IMR-90 (cell line): Measurements from ENCODE around the gene ADM2. TPM values are rescaled to one million over a fixed set of nuclear protein-coding genes. Genes with fewer than 3 reads are reported as not detected.

Source experiments
- ATAC-seq: fragments of 200-7000 bp; cut with Tn5 transposase; 2 replicates; pipeline ENCODE4 v1.9.1; 2020; ENCODE audit warnings: low read depth, mild to moderate bottlenecking, moderate library complexity
- BruUV-seq: library from RNA; stranded (reverse); fragments of 400-500 nt; replicated peaks from 2 replicates; lab custom pipeline; 2021; lab: Mats Ljungman, UMichigan
- CTCF ChIA-PET: fragments of 300-600 bp; formaldehyde crosslinking; extraction: SDS; loops from one replicate; lab custom pipeline; 2021; ENCODE audit warnings: antibody characterized with exemption; lab: Yijun Ruan, JAX
- POLR2A ChIA-PET: fragments of 300-600 bp; sonication (Branson Sonifier 250); formaldehyde crosslinking; loops from one replicate; lab custom pipeline; 2022; ENCODE audit warnings: antibody characterized with exemption; ENCODE audit not compliant: unreplicated experiment; lab: Charles Lee
- DNase-seq: peaks from one replicate; pipeline ENCODE4 v3.0.0; 2013
- H2AFZ ChIP-seq: replicated peaks from 2 replicates; pipeline ENCODE3; 2013; ENCODE audit warnings: low read length, mild to moderate bottlenecking; ENCODE audit not compliant: poor library complexity
- H2AK5ac ChIP-seq: 2 replicates; pipeline ENCODE4 v1.6.1; 2013; ENCODE audit warnings: low read depth, low read length, inconsistent platforms
- H2AK9ac ChIP-seq: replicated peaks from 2 replicates; pipeline ENCODE3; 2013; ENCODE audit warnings: mild to moderate bottlenecking, low read depth, low read length, moderate library complexity; ENCODE audit not compliant: poor library complexity
- H2BK120ac ChIP-seq: 2 replicates; pipeline ENCODE4 v1.6.1; 2013; ENCODE audit warnings: low read depth, low read length, inconsistent platforms
- H2BK15ac ChIP-seq: 3 replicates; pipeline ENCODE4 v1.6.1; 2013; ENCODE audit warnings: low read depth, low read length, inconsistent platforms
- H2BK20ac ChIP-seq: 2 replicates; pipeline ENCODE4 v1.6.1; 2013; ENCODE audit warnings: low read depth, mild to moderate bottlenecking, inconsistent platforms, low read length, moderate library complexity
- H2BK5ac ChIP-seq: 2 replicates; pipeline ENCODE4 v1.6.1; 2013; ENCODE audit warnings: mild to moderate bottlenecking, low read depth, low read length, inconsistent platforms; ENCODE audit not compliant: poor library complexity, severe bottlenecking
- H3K14ac ChIP-seq: replicated peaks from 2 replicates; pipeline ENCODE4 v1.6.1; 2013; ENCODE audit warnings: low read depth, low read length, inconsistent platforms
- H3K18ac ChIP-seq: 2 replicates; pipeline ENCODE4 v1.6.1; 2013; ENCODE audit warnings: low read depth, low read length, control low read depth
- H3K23ac ChIP-seq: 2 replicates; pipeline ENCODE4 v1.6.1; 2013; ENCODE audit warnings: low read depth, low read length, inconsistent platforms
- H3K27ac ChIP-seq: 2 replicates; pipeline ENCODE4 v1.5.1; 2013; ENCODE audit warnings: mild to moderate bottlenecking, control low read depth, low read length; ENCODE audit not compliant: insufficient read depth
- H3K27me3 ChIP-seq: 2 replicates; pipeline ENCODE4 v1.6.1; 2013; ENCODE audit warnings: low read length; ENCODE audit not compliant: control insufficient read depth, insufficient read depth
- H3K36me3 ChIP-seq: 2 replicates; pipeline ENCODE4 v1.6.1; 2013; ENCODE audit warnings: low read length, mixed read lengths; ENCODE audit not compliant: control insufficient read depth, insufficient read depth
- H3K4ac ChIP-seq: 2 replicates; pipeline ENCODE4 v1.6.1; 2013; ENCODE audit warnings: low read depth, low read length, inconsistent platforms
- H3K4me1 ChIP-seq: 2 replicates; pipeline ENCODE4 v1.6.1; 2013; ENCODE audit warnings: low read length, mixed read lengths; ENCODE audit not compliant: control insufficient read depth, insufficient read depth
- H3K4me2 ChIP-seq: 2 replicates; pipeline ENCODE4 v1.6.1; 2013; ENCODE audit warnings: low read depth, mild to moderate bottlenecking, control low read depth, low read length, moderate library complexity
- H3K4me3 ChIP-seq: 2 replicates; pipeline ENCODE4 v1.5.1; 2013; ENCODE audit warnings: low read depth, mild to moderate bottlenecking, control low read depth, low read length, moderate library complexity; ENCODE audit not compliant: insufficient read depth
- H3K56ac ChIP-seq: 2 replicates; pipeline ENCODE4 v1.6.1; 2013; ENCODE audit warnings: low read length, inconsistent platforms; ENCODE audit not compliant: insufficient read depth; ENCODE audit errors: extremely low read depth
- H3K79me1 ChIP-seq, 2 experiments: 2 replicates each; pipeline ENCODE4 v1.6.1; 2013; ENCODE audit warnings: low read length in 2 of 2, inconsistent platforms in 1 of 2, low read depth in 1 of 2
- H3K9ac ChIP-seq: 2 replicates; pipeline ENCODE4 v1.6.1; 2013; ENCODE audit warnings: low read depth, low read length, control low read depth
- H3K9me1 ChIP-seq: 2 replicates; pipeline ENCODE4 v1.6.1; 2013; ENCODE audit warnings: low read length, inconsistent platforms; ENCODE audit not compliant: insufficient read depth
- H3K9me3 ChIP-seq: 2 replicates; pipeline ENCODE4 v1.6.1; 2013; ENCODE audit warnings: low read length; ENCODE audit not compliant: control insufficient read depth, insufficient read depth
- H4K20me1 ChIP-seq: 2 replicates; pipeline ENCODE4 v1.6.1; 2013; ENCODE audit warnings: low read length, inconsistent platforms; ENCODE audit not compliant: insufficient read depth
- H4K5ac ChIP-seq: 2 replicates; pipeline ENCODE4 v1.6.1; 2013; ENCODE audit warnings: mild to moderate bottlenecking, low read depth, low read length, control low read depth
- H4K8ac ChIP-seq, 2 experiments: 2 replicates each; pipeline ENCODE4 v1.6.1; 2013; ENCODE audit warnings: low read depth in 2 of 2, low read length in 2 of 2, control low read depth in 1 of 2, inconsistent platforms in 1 of 2
- H4K91ac ChIP-seq: 2 replicates; pipeline ENCODE4 v1.6.1; 2013; ENCODE audit warnings: low read depth, low read length, inconsistent platforms; ENCODE audit not compliant: insufficient read depth
- MAZ ChIP-seq: IDR thresholded peaks from 2 replicates; pipeline ENCODE4 v1.6.1; 2012; ENCODE audit warnings: low read depth, mild to moderate bottlenecking, low read length, improper control_type of control experiment, moderate library complexity, borderline replicate concordance
- SMC3 ChIP-seq: fragments of 150-350 bp; IDR thresholded peaks from 2 replicates; pipeline ENCODE4 v1.6.1; 2016; ENCODE audit warnings: low read depth, mild to moderate bottlenecking, antibody characterized with exemption, low read length, moderate library complexity
- WGBS, 2 experiments: methylation state at CpG; one replicate each; pipeline versions ENCODE4 v1.1.5 to v1.1.7; 2013; ENCODE audit warnings: missing lambda C conversion rate in 2 of 2; ENCODE audit not compliant: insufficient read length in 1 of 2; ENCODE audit errors: extremely low coverage in 2 of 2; 5-methylcytosine and 5-hydroxymethylcytosine counted together
- dilution Hi-C: fragments of 300-500 bp; cut with HindIII; formaldehyde crosslinking; loops from one replicate; pipeline ENCODE4 v1.14.3; 2018; ENCODE audit warnings: low sequenced_read_pairs; ENCODE audit not compliant: unreplicated experiment
- in situ Hi-C: fragments of 300-500 bp; cut with MboI; formaldehyde crosslinking; loops from 3 replicates; pipeline ENCODE4 v1.14.3; 2019; ENCODE audit warnings: low sequenced_read_pairs, inconsistent platforms, mixed read lengths
- intact Hi-C: fragments of 100-400 bp; cut with micrococcal nuclease; formaldehyde crosslinking; loops from 2 replicates; pipeline ENCODE4 v1.10.0; 2022
- polyA plus RNA-seq, 3 experiments: library from polyadenylated mRNA; depleted of rRNA; stranded (reverse); fragments of >200 nt; gene quantifications; 2 replicates each; pipeline ENCODE4 v1.2.3, GENCODE V29; 2012; ENCODE audit warnings: low replicate concordance in 1 of 3
- total RNA-seq: library from RNA; depleted of rRNA; stranded (reverse); fragments of >200 nt; gene quantifications from 2 replicates; pipeline ENCODE4 v1.2.3, GENCODE V29; 2012

The ADM2 gene
- total and polyA plus RNA-seq, 2 of the 4 experiments (the other 2 are of a cell fraction), result 0.18 to 2.3 TPM

DNA sequence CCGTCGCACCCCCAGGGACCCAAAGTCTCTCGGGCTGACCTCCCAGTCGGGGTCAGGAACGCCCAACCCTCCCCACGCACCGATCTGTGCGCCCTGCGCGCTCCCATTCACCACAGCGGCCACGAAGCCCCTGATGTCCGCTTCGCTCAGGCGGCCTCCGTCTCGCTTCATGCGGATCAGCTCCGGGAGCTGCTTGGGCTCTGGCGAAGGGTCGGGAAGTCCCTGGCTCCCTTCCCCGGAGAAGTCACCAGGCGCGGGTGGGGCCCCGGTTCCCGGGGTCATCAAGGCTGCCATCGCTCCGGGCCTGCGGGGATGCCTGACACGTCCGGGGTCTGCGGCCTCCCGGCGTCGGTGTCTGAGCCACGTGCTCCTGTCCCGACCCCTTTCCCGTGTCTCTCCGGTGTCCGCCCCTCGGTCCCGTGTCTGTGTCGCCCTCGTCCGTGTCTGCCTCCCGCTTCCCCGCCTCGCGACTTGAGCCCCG lies 48.1 kb downstream of the ADM2 start:
- WGBS, 2 experiments, result 13% methylated on average over 38 of the region's 50 CpGs; no CpG with 5 or more reads in 1 of the 2 experiments
- intact Hi-C loops, result loop anchor here (5.0 kb wide), 1 partner anchor 53 kb away; the partner anchor contains the start of gene CHKB
- CTCF ChIA-PET, result no interaction called here

More for the DNA sequence above, 48.1 kb downstream of the ADM2 start:
- H3K14ac ChIP-seq, result no peak overlapping the region
- no peak overlapping the region for H3K9ac ChIP-seq
- POLR2A ChIA-PET, result interaction anchor here (0.6 kb wide), 1 partner anchor 13 kb away, joined by 3 read pairs; no protein-coding TSS in a partner anchor
- peak overlapping the region; percentile 14; the same call in 1 of the 2 replicates for H2AK5ac ChIP-seq
- peak overlapping the region; percentile 47 to 72; a peak in 2 of 4 replicates for H4K8ac ChIP-seq
- no peaks in the 10 kb centered on the region for H3K9me3 ChIP-seq
- no TSS peak for BruUV-seq
- DNase-seq, result no peak
- no peak overlapping the region for H3K18ac ChIP-seq
- ATAC-seq, result no peak
- H3K79me1 ChIP-seq, result peaks cover 7 to 26% of the 10 kb centered on the region in 2 experiments; a peak in 3 of 4 replicates
- peak overlapping the region; percentile 89 for H2AFZ ChIP-seq
- H3K4me2 ChIP-seq, result 0 out of 2 replicates have a peak overlapping the region, but pooled peaks have one; percentile 12
- no peak overlapping the region for H2BK20ac ChIP-seq
- H3K9me1 ChIP-seq, result peaks cover 14% of the 10 kb centered on the region
- peaks cover 5% of the 10 kb centered on the region; the same call in 1 of the 2 replicates for H3K27me3 ChIP-seq
- no peak overlapping the region; the same call in 1 of the 2 replicates for H2BK120ac ChIP-seq
- peak overlapping the region; percentile 72; the same call in 1 of the 2 replicates for H3K23ac ChIP-seq
- H3K4me1 ChIP-seq, result peaks cover 22% of the 10 kb centered on the region
- no peak overlapping the region; the same call in 1 of the 2 replicates for H3K27ac ChIP-seq
- peaks cover 4% of the 10 kb centered on the region for H4K20me1 ChIP-seq
- H3K36me3 ChIP-seq, result peaks cover under 1% of the 10 kb centered on the region; the same call in 1 of the 2 replicates
- in situ Hi-C loops (loop anchor here (5.0 kb wide), 1 partner anchor 48 kb away; the partner anchor contains the start of gene CPT1B), dilution Hi-C loops (no loop called here)
- peak overlapping the region; percentile 96 for H2AK9ac ChIP-seq
- H2BK5ac ChIP-seq, result no peak overlapping the region
- no peak overlapping the region for H3K56ac ChIP-seq
- H2BK15ac ChIP-seq, result no peak overlapping the region
- H4K91ac ChIP-seq, result peak overlapping the region; percentile 50
- peak overlapping the region; percentile 51; the same call in 1 of the 2 replicates for H3K4ac ChIP-seq
- H4K5ac ChIP-seq, result peak overlapping the region; percentile 49
- peak overlapping the region; percentile 21 for H3K4me3 ChIP-seq
- TF ChIP-seq SMC3, result no peak
- 0 out of 2 replicates have a peak, but pooled peaks have one; percentile 4 for TF ChIP-seq MAZ
